Measurements from ENCODE around the gene ITGA3. TPM values are rescaled to one million over a fixed set of nuclear protein-coding genes. Genes with fewer than 3 reads are reported as not detected.

Gene ITGA3
- total and polyA plus RNA-seq, 2 experiments from 2014 or later: 105 to 330 TPM

DNA sequence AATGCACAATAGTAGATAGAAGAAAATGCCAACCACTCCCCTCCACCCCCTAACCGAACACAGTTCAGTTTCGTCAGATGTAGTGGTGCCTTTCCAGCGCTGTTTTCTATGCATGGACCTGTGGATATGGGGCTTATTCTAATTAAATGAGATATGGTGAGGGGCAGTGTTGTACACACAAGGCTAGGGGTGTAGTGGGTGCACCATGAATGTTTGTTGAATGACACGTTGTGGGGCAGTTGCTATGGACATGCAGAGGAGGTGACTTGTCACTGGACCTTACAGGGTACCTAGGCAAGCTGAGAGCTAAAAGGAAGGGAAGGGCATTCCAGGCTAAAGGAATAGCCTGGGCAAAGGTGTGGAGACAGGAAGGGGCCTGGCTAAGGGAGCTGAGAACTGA lies 42.7 kb downstream of the ITGA3 start:
- no peaks in the 10 kb centered on the region for H3K9me2 ChIP-seq (ENCODE audit: insufficient read depth)
- no peak overlapping the region for H3K9ac ChIP-seq
- peaks cover 7% of the 10 kb centered on the region; the same call in 1 of the 2 replicates for H3K79me2 ChIP-seq (ENCODE audit: insufficient read depth)
- H3K4me3 ChIP-seq: no peak overlapping the region
- 73 to 74% methylated on average over 4 of the region's 4 CpGs for WGBS, 2 experiments (ENCODE audit: low coverage in 1 of 2, low lambda C conversion rate in 2 of 2, missing lambda C conversion rate in 2 of 2)
- no peak overlapping the region for H2AFZ ChIP-seq
- peaks cover 28% of the 10 kb centered on the region for H3K4me1 ChIP-seq (ENCODE audit: insufficient read depth)
- no peak for DNase-seq
- H3K27ac ChIP-seq: no peak overlapping the region
- H3K4me2 ChIP-seq (ENCODE audit: unreplicated experiment): no peak overlapping the region
- no peak for TF ChIP-seq EZH2phosphoT487 (IDR thresholded peaks at IDR 0.05; ENCODE audit: insufficient read depth, low read depth)
- no peak for TF ChIP-seq EZH2 (IDR thresholded peaks at IDR 0.05; ENCODE audit: insufficient read depth, poor library complexity, severe bottlenecking)
- no peaks in the 10 kb centered on the region for H3K27me3 ChIP-seq (replicated peaks; ENCODE audit: insufficient read depth)
- no peaks in the 10 kb centered on the region for H4K20me1 ChIP-seq (ENCODE audit: insufficient read depth)
- in situ Hi-C loops (cut with MboI): loop anchor here (10.0 kb wide), 1 partner anchor 196 kb away; no protein-coding TSS in a partner anchor
- H3F3A ChIP-seq (ENCODE audit: insufficient read depth): peaks cover 28% of the 10 kb centered on the region
- H3K9me3 ChIP-seq (ENCODE audit: low read depth): no peaks in the 10 kb centered on the region
- H3K36me3 ChIP-seq (ENCODE audit: low read depth): 0 out of 2 replicates have a peak, but pooled peaks cover 5% of the 10 kb centered on the region

GRCh38 chr17:50099003-50099402 lies 43.1 kb downstream of the ITGA3 start:
- Histone ChIP-seq H3K9me2 (ENCODE audit: insufficient read depth) (no peaks in the 10 kb centered on the region), H3K9ac (no peak overlapping the region), H3K79me2 (ENCODE audit: insufficient read depth) (peaks cover 7% of the 10 kb centered on the region; the same call in 1 of the 2 replicates), H3K4me2 (ENCODE audit: unreplicated experiment) (no peak overlapping the region), H3K36me3 (ENCODE audit: low read depth) (0 out of 2 replicates have a peak, but pooled peaks cover 5% of the 10 kb centered on the region), H3K27me3 (replicated peaks; ENCODE audit: insufficient read depth) (no peaks in the 10 kb centered on the region), H3K4me1 (ENCODE audit: insufficient read depth) (peaks cover 28% of the 10 kb centered on the region), H2AFZ (no peak overlapping the region), H3F3A (ENCODE audit: insufficient read depth) (peaks cover 24% of the 10 kb centered on the region), H3K9me3 (ENCODE audit: low read depth) (no peaks in the 10 kb centered on the region), H3K27ac (no peak overlapping the region), H3K4me3 (no peak overlapping the region), H4K20me1 (ENCODE audit: insufficient read depth) (no peaks in the 10 kb centered on the region)
- 53 to 56% methylated on average over 5 of the region's 5 CpGs for WGBS, 2 experiments (ENCODE audit: low coverage in 1 of 2, low lambda C conversion rate in 2 of 2, missing lambda C conversion rate in 2 of 2)
- no peak for TF ChIP-seq EZH2 (IDR thresholded peaks at IDR 0.05; ENCODE audit: insufficient read depth, poor library complexity, severe bottlenecking)
- TF ChIP-seq EZH2phosphoT487 (IDR thresholded peaks at IDR 0.05; ENCODE audit: insufficient read depth, low read depth): no peak
- no peak for DNase-seq
- in situ Hi-C loops (cut with MboI): loop anchor here (10.0 kb wide), 1 partner anchor 196 kb away; no protein-coding TSS in a partner anchor

GRCh38 chr17:50100480-50100883 lies 44.6 kb downstream of the ITGA3 start:
- Histone ChIP-seq H3K36me3 (ENCODE audit: low read depth) (0 out of 2 replicates have a peak, but pooled peaks cover 5% of the 10 kb centered on the region), H3K4me3 (no peak overlapping the region), H3F3A (ENCODE audit: insufficient read depth) (peaks cover 16% of the 10 kb centered on the region; the same call in 1 of the 2 replicates), H3K9me2 (ENCODE audit: insufficient read depth) (no peaks in the 10 kb centered on the region), H3K9ac (no peak overlapping the region), H3K4me2 (ENCODE audit: unreplicated experiment) (no peak overlapping the region), H3K27ac (peak overlapping the region; percentile 16), H3K27me3 (replicated peaks; ENCODE audit: insufficient read depth) (no peaks in the 10 kb centered on the region), H2AFZ (no peak overlapping the region), H3K79me2 (ENCODE audit: insufficient read depth) (peaks cover 5% of the 10 kb centered on the region; the same call in 1 of the 2 replicates), H3K4me1 (ENCODE audit: insufficient read depth) (peaks cover 28% of the 10 kb centered on the region), H4K20me1 (ENCODE audit: insufficient read depth) (no peaks in the 10 kb centered on the region), H3K9me3 (ENCODE audit: low read depth) (no peaks in the 10 kb centered on the region)
- no peak for TF ChIP-seq EZH2 (IDR thresholded peaks at IDR 0.05; ENCODE audit: insufficient read depth, poor library complexity, severe bottlenecking)
- TF ChIP-seq EZH2phosphoT487 (IDR thresholded peaks at IDR 0.05; ENCODE audit: insufficient read depth, low read depth): no peak
- WGBS, 2 experiments (ENCODE audit: low coverage in 1 of 2, low lambda C conversion rate in 2 of 2, missing lambda C conversion rate in 2 of 2): 76 to 77% methylated on average over 5 of the region's 5 CpGs
- no peak for DNase-seq
- in situ Hi-C loops (cut with MboI): no loop called here

DNA sequence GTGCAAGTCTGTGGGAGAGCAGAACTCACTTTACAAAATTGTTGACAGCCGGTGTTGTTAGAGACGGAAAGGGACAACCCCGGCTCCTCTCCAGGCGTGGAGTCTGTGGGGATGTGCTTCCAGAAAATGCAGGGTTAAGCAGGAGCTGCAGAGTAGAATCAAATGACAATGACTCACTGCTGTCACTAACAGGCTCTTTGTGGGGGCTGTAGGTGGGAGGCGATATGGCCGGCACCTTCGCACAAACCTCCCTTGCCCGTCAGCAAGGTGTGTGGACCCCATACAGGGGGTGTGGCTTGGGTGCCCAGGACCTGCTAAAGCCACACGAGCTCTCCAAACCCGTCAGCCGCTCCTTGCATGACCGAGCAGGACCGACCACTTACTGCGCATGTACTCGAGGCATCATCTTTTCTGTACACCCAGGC lies 45.0 kb downstream of the ITGA3 start:
- Histone ChIP-seq H3K36me3 (ENCODE audit: low read depth) (0 out of 2 replicates have a peak, but pooled peaks cover 5% of the 10 kb centered on the region), H3K27ac (no peak overlapping the region), H3K9ac (no peak overlapping the region), H3K27me3 (replicated peaks; ENCODE audit: insufficient read depth) (no peaks in the 10 kb centered on the region), H3K4me1 (ENCODE audit: insufficient read depth) (peaks cover 28% of the 10 kb centered on the region), H3K4me3 (no peak overlapping the region), H3K9me3 (ENCODE audit: low read depth) (no peaks in the 10 kb centered on the region), H3K4me2 (ENCODE audit: unreplicated experiment) (no peak overlapping the region), H2AFZ (no peak overlapping the region), H3K79me2 (ENCODE audit: insufficient read depth) (peaks cover under 1% of the 10 kb centered on the region; the same call in 1 of the 2 replicates), H4K20me1 (ENCODE audit: insufficient read depth) (no peaks in the 10 kb centered on the region), H3K9me2 (ENCODE audit: insufficient read depth) (no peaks in the 10 kb centered on the region), H3F3A (ENCODE audit: insufficient read depth) (peaks cover 16% of the 10 kb centered on the region; the same call in 1 of the 2 replicates)
- in situ Hi-C loops (cut with MboI): no loop called here
- 18 to 20% methylated on average over 15 of the region's 15 CpGs for WGBS, 2 experiments (ENCODE audit: low coverage in 1 of 2, low lambda C conversion rate in 2 of 2, missing lambda C conversion rate in 2 of 2)
- DNase-seq: peak; percentile 46
- TF ChIP-seq EZH2phosphoT487 (IDR thresholded peaks at IDR 0.05; ENCODE audit: insufficient read depth, low read depth) (no peak), EZH2 (IDR thresholded peaks at IDR 0.05; ENCODE audit: insufficient read depth, poor library complexity, severe bottlenecking) (no peak)
